ENCODE measurements around the gene TEKT3. TPM values are rescaled to one million over a fixed set of nuclear protein-coding genes. Genes with fewer than 3 reads are reported as not detected.

The TEKT3 gene
- total and polyA plus RNA-seq, 2 of the 4 experiments (the other 2 are of a cell fraction): 0.15 TPM; not detected in 1

GRCh38 chr17:15273141-15273793, 68.1 kb downstream of the TEKT3 start (continued):
- TF ChIP-seq, protein P1, sequence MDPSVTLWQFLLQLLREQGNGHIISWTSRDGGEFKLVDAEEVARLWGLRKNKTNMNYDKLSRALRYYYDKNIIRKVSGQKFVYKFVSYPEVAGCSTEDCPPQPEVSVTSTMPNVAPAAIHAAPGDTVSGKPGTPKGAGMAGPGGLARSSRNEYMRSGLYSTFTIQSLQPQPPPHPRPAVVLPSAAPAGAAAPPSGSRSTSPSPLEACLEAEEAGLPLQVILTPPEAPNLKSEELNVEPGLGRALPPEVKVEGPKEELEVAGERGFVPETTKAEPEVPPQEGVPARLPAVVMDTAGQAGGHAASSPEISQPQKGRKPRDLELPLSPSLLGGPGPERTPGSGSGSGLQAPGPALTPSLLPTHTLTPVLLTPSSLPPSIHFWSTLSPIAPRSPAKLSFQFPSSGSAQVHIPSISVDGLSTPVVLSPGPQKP (IDR thresholded peaks at IDR 0.05; ENCODE audit: borderline replicate concordance, low read depth, low read length): no peak
- no peak for TF ChIP-seq SMC3 (IDR thresholded peaks at IDR 0.05; ENCODE audit: low read depth, low read length)

DNA sequence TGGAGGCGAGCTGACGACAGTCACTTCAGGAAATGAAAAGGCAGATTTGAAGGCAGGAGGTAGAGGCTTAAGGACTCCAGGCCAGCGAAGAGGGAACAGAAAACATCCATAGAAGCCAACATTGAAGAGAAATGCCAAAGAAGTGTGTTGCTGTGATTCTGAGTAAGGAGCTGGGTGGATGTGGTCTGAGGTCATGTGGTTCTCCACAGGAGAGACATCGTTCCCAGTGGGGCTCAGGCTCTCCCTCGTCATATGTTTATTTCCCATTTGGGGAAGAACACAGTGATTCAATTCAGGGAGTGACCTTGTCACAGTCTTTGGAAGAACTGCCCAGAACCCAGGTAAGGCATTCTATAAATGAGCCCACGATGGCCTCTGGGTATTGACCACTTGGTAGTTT, 69.7 kb downstream of the TEKT3 start:
- no peak overlapping the region for H3K4me3 ChIP-seq (ENCODE audit: insufficient read depth, low read depth, low read length)
- no TSS peak for BruUV-seq (replicated peaks)
- ATAC-seq (ENCODE audit: low read depth): no peak

More for the DNA sequence above, 69.7 kb downstream of the TEKT3 start:
- DNase-seq: peak; percentile 65
- H3K14ac ChIP-seq (replicated peaks; ENCODE audit: low read depth, low read length): peak overlapping the region; percentile 41
- H3K18ac ChIP-seq (ENCODE audit: low read depth, low read length): 0 out of 2 replicates have a peak overlapping the region, but pooled peaks have one; percentile 32
- peak overlapping the region; percentile 67 for H2BK120ac ChIP-seq (ENCODE audit: low read depth, low read length)
- H2BK15ac ChIP-seq (ENCODE audit: low read depth, low read length): peak overlapping the region; percentile 80; the same call in 2 of the 3 replicates
- peaks cover 15% of the 10 kb centered on the region for H3K9me1 ChIP-seq (ENCODE audit: insufficient read depth, low read length)
- H3K23ac ChIP-seq (ENCODE audit: low read depth, low read length): no peak overlapping the region
- CTCF ChIA-PET: interaction anchor here (1.2 to 1.7 kb wide), 2 partner anchors 9 to 27 kb away, joined by 3 to 7 read pairs; no protein-coding TSS in a partner anchor
- no peak overlapping the region for H2AFZ ChIP-seq (replicated peaks; ENCODE audit: low read length, poor library complexity)
- in situ Hi-C loops (cut with MboI; ENCODE audit: low sequenced_read_pairs): loop anchor here (25.0 kb wide), 2 partner anchors 391 to 691 kb away; no protein-coding TSS in a partner anchor
- peaks cover 29% of the 10 kb centered on the region for H3K27me3 ChIP-seq (ENCODE audit: control insufficient read depth, insufficient read depth, low read length)
- no peak overlapping the region; the same call in 1 of the 2 replicates for H3K56ac ChIP-seq (ENCODE audit: extremely low read depth, insufficient read depth, low read length)
- intact Hi-C loops (cut with micrococcal nuclease): no loop called here
- H2AK9ac ChIP-seq (replicated peaks; ENCODE audit: low read depth, low read length, poor library complexity): no peak overlapping the region
- H4K8ac ChIP-seq (ENCODE audit: low read depth in 2 of 2, low read length in 2 of 2): peak overlapping the region in 1 of 2 experiments; percentile 12; a peak in 1 of 4 replicates
- peaks cover 13% of the 10 kb centered on the region; the same call in 1 of the 2 replicates for H4K20me1 ChIP-seq (ENCODE audit: insufficient read depth, low read length)
- H3K4ac ChIP-seq (ENCODE audit: low read depth, low read length): peak overlapping the region; percentile 84
- H3K27ac ChIP-seq (ENCODE audit: insufficient read depth, low read length): no peak overlapping the region
- no peak overlapping the region for H3K9ac ChIP-seq (ENCODE audit: low read depth, low read length)
- no peak overlapping the region for H3K4me2 ChIP-seq (ENCODE audit: low read depth, low read length)
- H2BK5ac ChIP-seq (ENCODE audit: low read depth, low read length, poor library complexity, severe bottlenecking): no peak overlapping the region
- no peaks in the 10 kb centered on the region for H3K36me3 ChIP-seq (ENCODE audit: control insufficient read depth, insufficient read depth, low read length)
- peak overlapping the region; percentile 74 for H4K91ac ChIP-seq (ENCODE audit: insufficient read depth, low read depth, low read length)
- POLR2A ChIA-PET (ENCODE audit: unreplicated experiment): no interaction called here
- no peaks in the 10 kb centered on the region for H3K79me1 ChIP-seq (ENCODE audit: low read depth in 1 of 2, low read length in 2 of 2)
- peak overlapping the region; percentile 66 for H2AK5ac ChIP-seq (ENCODE audit: low read depth, low read length)
- dilution Hi-C loops (cut with HindIII; ENCODE audit: low sequenced_read_pairs, unreplicated experiment): no loop called here
- TF ChIP-seq SMC3 (IDR thresholded peaks at IDR 0.05; ENCODE audit: low read depth, low read length) (no peak), BHLHE40 (IDR thresholded peaks at IDR 0.05; ENCODE audit: low read depth, low read length) (no peak), NFE2L2 (IDR thresholded peaks at IDR 0.05; ENCODE audit: low read depth, low read length) (no peak), FOS (IDR thresholded peaks at IDR 0.05; ENCODE audit: low read depth, low read length) (no peak)
- TF ChIP-seq, protein P2, sequence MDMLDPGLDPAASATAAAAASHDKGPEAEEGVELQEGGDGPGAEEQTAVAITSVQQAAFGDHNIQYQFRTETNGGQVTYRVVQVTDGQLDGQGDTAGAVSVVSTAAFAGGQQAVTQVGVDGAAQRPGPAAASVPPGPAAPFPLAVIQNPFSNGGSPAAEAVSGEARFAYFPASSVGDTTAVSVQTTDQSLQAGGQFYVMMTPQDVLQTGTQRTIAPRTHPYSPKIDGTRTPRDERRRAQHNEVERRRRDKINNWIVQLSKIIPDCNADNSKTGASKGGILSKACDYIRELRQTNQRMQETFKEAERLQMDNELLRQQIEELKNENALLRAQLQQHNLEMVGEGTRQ (IDR thresholded peaks at IDR 0.05; ENCODE audit: low read depth, low read length): peak; percentile 42; the same call in 1 of the 2 replicates
- H2BK20ac ChIP-seq (ENCODE audit: low read depth, low read length): peak overlapping the region; percentile 64
- peaks cover 22% of the 10 kb centered on the region for H3K4me1 ChIP-seq (ENCODE audit: control insufficient read depth, insufficient read depth, low read length)
- WGBS, 2 experiments (ENCODE audit: extremely low coverage in 2 of 2, insufficient read length in 1 of 2): 89% methylated on average over 5 of the region's 6 CpGs; no CpG with 5 or more reads in 1 of the 2 experiments
- H4K5ac ChIP-seq (ENCODE audit: low read depth, low read length): no peak overlapping the region
- H3K9me3 ChIP-seq (ENCODE audit: control insufficient read depth, insufficient read depth, low read length): peaks cover 4% of the 10 kb centered on the region
